Thoracic aorta (tissue), 2 donors: Measurements from ENCODE around the gene COP1. TPM values are rescaled to one million over a fixed set of nuclear protein-coding genes. Genes with fewer than 3 reads are reported as not detected.

Source experiments
- ATAC-seq: fragments of 150-250 bp; one replicate; pipeline ENCODE4 v1.8.0; 2017; ENCODE audit warnings: low read depth; ENCODE audit not compliant: insufficient number of reproducible peaks, low FRiP score
- DNase-seq: peaks from one replicate; pipeline ENCODE4 v3.0.0-alpha.2; 2020; ENCODE audit warnings: low spot score
- H3K27ac ChIP-seq, 2 donors: fragments of 200-600 bp; sonication (generic); 1 replicate in 1 of 2; 2 replicates in 1 of 2; pipeline ENCODE4 v1.5.1; 2016; ENCODE audit warnings: mild to moderate bottlenecking in 2 of 2, moderate library complexity in 2 of 2
- H3K27me3 ChIP-seq: fragments of 200-600 bp; sonication (generic); replicated peaks from 2 replicates; pipeline ENCODE4 v1.6.0; 2016; ENCODE audit warnings: mild to moderate bottlenecking; ENCODE audit not compliant: insufficient read depth
- H3K36me3 ChIP-seq: fragments of 200-600 bp; sonication (generic); one replicate; pipeline ENCODE4 v1.5.1; 2016
- H3K4me1 ChIP-seq, 2 donors: fragments of 200-600 bp; sonication (generic); 1 replicate in 1 of 2; 2 replicates in 1 of 2; pipeline versions ENCODE4 v1.5.1 to v1.6.0; 2016; ENCODE audit warnings: low read depth in 2 of 2, mild to moderate bottlenecking in 1 of 2; ENCODE audit not compliant: control insufficient read depth in 1 of 2
- H3K4me3 ChIP-seq: fragments of 200-600 bp; sonication (generic); 2 replicates; pipeline ENCODE4 v1.5.1; 2016; ENCODE audit warnings: mild to moderate bottlenecking
- H3K9me3 ChIP-seq: fragments of 200-600 bp; sonication (generic); 2 replicates; pipeline ENCODE4 v1.5.1; 2016
- total RNA-seq, 2 donors: library from RNA; depleted of rRNA; stranded (reverse); fragments of >200 nt; gene quantifications; one replicate each; pipeline versions ENCODE4 v1.1.0 to v1.2.3, GENCODE V29; 2016
- TF ChIP-seq, protein P1 (sequence below): fragments of 200-600 bp; sonication (generic); IDR thresholded peaks from one replicate; pipeline ENCODE4 v1.5.1; 2019; ENCODE audit warnings: antibody characterized with exemption

COP1 gene
- total RNA-seq, 2 donors from 2014 or later, result 62.2 to 68.6 TPM

DNA sequence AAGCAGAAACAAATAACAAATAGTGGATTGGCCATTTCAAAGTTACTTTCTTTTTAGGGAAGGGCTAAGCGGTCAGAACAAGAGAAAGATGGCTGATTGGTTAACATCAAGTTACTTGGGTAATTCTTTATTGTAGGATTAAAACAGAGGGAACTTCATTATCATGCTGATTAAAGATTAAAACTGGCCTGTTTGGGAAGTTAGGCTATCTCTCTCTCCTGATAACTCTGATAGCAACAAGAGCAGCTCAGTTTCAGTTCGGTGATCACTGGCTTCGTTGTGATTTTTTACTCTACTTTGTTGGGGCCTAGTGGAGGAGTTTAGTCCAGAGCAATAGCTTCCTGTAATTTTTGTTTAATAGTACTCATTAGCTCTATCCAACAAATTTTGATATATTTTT is 20.5 kb upstream of the COP1 start:
- Histone ChIP-seq H3K9me3 (no peaks in the 10 kb centered on the region), H3K27me3 (no peaks in the 10 kb centered on the region), H3K4me1 (no peaks in the 10 kb centered on the region), H3K4me3 (no peak overlapping the region), H3K36me3 (no peaks in the 10 kb centered on the region), H3K27ac (no peak overlapping the region)
- TF ChIP-seq, protein P1, sequence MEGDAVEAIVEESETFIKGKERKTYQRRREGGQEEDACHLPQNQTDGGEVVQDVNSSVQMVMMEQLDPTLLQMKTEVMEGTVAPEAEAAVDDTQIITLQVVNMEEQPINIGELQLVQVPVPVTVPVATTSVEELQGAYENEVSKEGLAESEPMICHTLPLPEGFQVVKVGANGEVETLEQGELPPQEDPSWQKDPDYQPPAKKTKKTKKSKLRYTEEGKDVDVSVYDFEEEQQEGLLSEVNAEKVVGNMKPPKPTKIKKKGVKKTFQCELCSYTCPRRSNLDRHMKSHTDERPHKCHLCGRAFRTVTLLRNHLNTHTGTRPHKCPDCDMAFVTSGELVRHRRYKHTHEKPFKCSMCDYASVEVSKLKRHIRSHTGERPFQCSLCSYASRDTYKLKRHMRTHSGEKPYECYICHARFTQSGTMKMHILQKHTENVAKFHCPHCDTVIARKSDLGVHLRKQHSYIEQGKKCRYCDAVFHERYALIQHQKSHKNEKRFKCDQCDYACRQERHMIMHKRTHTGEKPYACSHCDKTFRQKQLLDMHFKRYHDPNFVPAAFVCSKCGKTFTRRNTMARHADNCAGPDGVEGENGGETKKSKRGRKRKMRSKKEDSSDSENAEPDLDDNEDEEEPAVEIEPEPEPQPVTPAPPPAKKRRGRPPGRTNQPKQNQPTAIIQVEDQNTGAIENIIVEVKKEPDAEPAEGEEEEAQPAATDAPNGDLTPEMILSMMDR, result no peak
- ATAC-seq, result no peak
- DNase-seq, result no peak

DNA sequence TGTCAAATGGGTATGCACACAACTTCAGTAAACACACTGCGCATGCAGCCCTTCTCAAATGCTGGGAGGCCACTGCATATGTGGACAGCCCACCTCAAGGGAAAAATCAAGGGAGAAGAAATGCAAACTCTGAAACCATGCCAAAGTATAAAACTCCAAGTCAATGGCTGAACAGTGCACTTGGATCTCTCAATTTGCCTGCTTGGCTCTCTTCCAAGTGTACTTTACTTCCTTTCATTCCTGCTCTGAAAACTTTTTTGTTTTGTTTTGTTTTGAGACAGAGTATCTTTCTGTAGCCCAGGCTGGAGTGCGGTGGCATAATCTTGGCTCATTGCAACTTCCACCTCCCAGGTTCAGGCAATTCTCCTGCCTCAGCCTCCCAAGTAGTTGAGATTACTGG is 18.8 kb upstream of the COP1 start:
- Histone ChIP-seq H3K9me3 (no peaks in the 10 kb centered on the region), H3K27me3 (no peaks in the 10 kb centered on the region), H3K4me1 (no peaks in the 10 kb centered on the region), H3K36me3 (no peaks in the 10 kb centered on the region), H3K4me3 (no peak overlapping the region), H3K27ac (no peak overlapping the region)
- DNase-seq, result no peak
- ATAC-seq, result no peak
- TF ChIP-seq, protein P1, result no peak

DNA sequence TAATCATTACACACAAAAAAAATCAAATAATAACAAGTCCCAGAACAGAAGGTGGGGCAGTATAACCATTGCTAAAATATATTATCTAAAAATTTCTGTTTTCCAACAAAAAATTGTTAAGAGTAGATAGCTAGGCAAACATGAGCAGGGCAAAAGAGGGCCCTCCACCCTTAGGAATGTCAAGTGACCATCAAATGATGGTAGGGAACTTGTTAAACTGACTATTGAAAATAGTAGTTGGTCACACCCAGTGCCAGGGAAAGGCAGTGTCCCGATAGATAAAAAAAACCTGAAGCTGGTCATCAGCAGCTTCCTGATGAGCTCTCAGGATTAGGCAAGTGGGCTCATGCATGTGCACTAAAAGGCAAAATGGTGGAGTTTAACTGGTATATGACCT is 18.4 kb upstream of the COP1 start:
- TF ChIP-seq, protein P1, result no peak
- Histone ChIP-seq H3K27ac (no peak overlapping the region), H3K4me3 (no peak overlapping the region), H3K9me3 (no peaks in the 10 kb centered on the region), H3K36me3 (no peaks in the 10 kb centered on the region), H3K27me3 (no peaks in the 10 kb centered on the region), H3K4me1 (no peaks in the 10 kb centered on the region)
- ATAC-seq, result no peak
- DNase-seq, result no peak

DNA sequence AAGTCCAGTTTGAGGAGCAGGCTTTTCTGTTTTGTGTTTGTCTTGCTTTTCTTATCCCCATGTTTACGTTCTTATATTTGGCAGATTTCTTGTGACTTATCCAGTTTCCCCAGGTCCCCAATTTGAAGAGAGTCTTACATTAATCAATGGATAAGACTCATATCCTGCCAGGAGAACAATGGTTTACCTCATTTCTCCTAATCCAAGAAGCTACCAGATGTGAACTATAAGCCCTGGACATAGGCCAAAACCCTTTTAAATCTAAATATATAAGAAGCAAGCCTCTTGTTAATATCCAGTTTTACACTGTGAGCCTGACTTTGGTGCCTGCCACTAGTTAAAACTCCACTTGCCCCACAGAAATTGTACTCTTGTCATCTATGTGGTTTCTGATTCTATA is 15.1 kb upstream of the COP1 start:
- Histone ChIP-seq H3K36me3 (no peaks in the 10 kb centered on the region), H3K27me3 (no peaks in the 10 kb centered on the region), H3K9me3 (no peaks in the 10 kb centered on the region), H3K4me3 (no peak overlapping the region), H3K27ac (no peak overlapping the region), H3K4me1 (no peaks in the 10 kb centered on the region)
- DNase-seq, result no peak
- ATAC-seq, result no peak
- TF ChIP-seq, protein P1, result no peak

- Histone ChIP-seq H3K4me3 (no peak overlapping the region), H3K36me3 (no peaks in the 10 kb centered on the region), H3K27ac (no peak overlapping the region), H3K27me3 (no peaks in the 10 kb centered on the region), H3K9me3 (no peaks in the 10 kb centered on the region), H3K4me1 (no peaks in the 10 kb centered on the region)
- ATAC-seq, result no peak
- DNase-seq, result no peak
- TF ChIP-seq, protein P1, result no peak
Measured at GRCh38 chr1:176220100-176220689, 13.1 kb upstream of the COP1 start.
